DMS53 treated with DMSO at 0.1 percent for 48 hours (cell line): Measurements from ENCODE around the gene CCR5AS.
"Not testable (repeated sequence)": the region's sequence is repeated elsewhere in the genome, so short reads cannot be mapped to it uniquely, and the experiment has no call there.

ENCODE experiments used
- DNase-seq: peaks from one replicate; lab custom pipeline; 2025; ENCODE audit not compliant: unreplicated experiment; lab: John Stamatoyannopoulos, UW

Gene CCR5AS

GRCh38 chr3:46358466-46358865 is 48.4 kb downstream of the CCR5AS start:
- DNase-seq = no peak

GRCh38 chr3:46356909-46357308 is 50.0 kb downstream of the CCR5AS start:
- no peak for DNase-seq

- no peak for DNase-seq
Measured at GRCh38 chr3:46356276-46356675, 50.6 kb downstream of the CCR5AS start.

- no peak for DNase-seq
Measured at GRCh38 chr3:46354984-46355383, 51.9 kb downstream of the CCR5AS start.

GRCh38 chr3:46354478-46354877 is 52.4 kb downstream of the CCR5AS start:
- DNase-seq = no peak

DNA sequence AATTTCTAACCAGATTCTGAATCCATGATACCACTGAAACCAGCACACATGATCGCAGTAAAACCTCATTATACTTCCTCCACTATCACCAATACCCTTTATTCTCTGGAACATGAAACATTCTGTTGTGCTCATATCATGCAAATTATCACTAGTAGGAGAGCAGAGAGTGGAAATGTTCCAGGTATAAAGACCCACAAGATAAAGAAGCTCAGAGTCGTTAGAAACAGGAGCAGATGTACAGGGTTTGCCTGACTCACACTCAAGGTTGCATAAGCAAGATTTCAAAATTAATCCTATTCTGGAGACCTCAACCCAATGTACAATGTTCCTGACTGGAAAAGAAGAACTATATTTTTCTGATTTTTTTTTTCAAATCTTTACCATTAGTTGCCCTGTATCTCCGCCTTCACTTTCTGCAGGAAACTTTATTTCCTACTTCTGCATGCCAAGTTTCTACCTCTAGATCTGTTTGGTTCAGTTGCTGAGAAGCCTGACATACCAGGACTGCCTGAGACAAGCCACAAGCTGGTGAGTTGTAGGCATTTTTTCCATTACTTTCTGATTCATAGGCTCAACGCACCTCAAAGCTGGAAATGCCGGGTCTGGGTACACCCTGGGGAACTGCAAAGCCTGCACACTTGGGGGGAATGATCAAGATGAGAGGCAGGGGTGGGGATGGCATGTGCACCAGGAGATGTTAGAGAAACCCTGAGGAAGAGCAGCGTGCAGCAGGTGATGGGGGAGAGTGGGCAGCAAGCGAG is 53.0 kb downstream of the CCR5AS start, which contains the start of gene CCR2:
Gene CCR2 (plus strand): TSS at position 465 of the 764 bp plus-strand sequence. CDS start 3,417 bp downstream, outside the sequence.
- no peak for DNase-seq

GRCh38 chr3:46353090-46353489 is 53.8 kb downstream of the CCR5AS start:
- no peak for DNase-seq

- no peak for DNase-seq
Measured at GRCh38 chr3:46351646-46352045, 55.2 kb downstream of the CCR5AS start.

DNA sequence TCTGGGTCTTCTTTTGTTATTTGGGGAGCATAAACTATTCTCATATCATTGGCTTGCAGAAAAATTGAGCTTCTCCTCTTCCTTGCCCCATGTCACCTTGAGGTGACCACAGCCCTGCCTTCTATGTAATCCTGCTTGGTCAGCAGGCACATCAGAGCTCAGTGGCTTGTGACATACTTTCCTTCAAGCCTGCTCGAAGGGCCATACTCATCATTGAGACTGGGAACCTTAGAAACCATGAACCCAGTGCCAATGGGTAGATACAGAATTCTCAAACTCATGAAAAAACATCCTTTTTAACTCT is 56.7 kb downstream of the CCR5AS start:
- DNase-seq = no peak

GRCh38 chr3:46349484-46350261 is 57.2 kb downstream of the CCR5AS start:
- DNase-seq = no peak

GRCh38 chr3:46348823-46349482 is 57.9 kb downstream of the CCR5AS start:
- no peak for DNase-seq

- DNase-seq = no peak
Measured at GRCh38 chr3:46344476-46344875, 62.4 kb downstream of the CCR5AS start.

GRCh38 chr3:46338840-46339239 is 68.0 kb downstream of the CCR5AS start:
- no peak for DNase-seq

GRCh38 chr3:46337911-46338310 is 69.0 kb downstream of the CCR5AS start:
- DNase-seq = no peak

- no peak for DNase-seq
Measured at GRCh38 chr3:46335541-46335940, 71.3 kb downstream of the CCR5AS start.

DNA sequence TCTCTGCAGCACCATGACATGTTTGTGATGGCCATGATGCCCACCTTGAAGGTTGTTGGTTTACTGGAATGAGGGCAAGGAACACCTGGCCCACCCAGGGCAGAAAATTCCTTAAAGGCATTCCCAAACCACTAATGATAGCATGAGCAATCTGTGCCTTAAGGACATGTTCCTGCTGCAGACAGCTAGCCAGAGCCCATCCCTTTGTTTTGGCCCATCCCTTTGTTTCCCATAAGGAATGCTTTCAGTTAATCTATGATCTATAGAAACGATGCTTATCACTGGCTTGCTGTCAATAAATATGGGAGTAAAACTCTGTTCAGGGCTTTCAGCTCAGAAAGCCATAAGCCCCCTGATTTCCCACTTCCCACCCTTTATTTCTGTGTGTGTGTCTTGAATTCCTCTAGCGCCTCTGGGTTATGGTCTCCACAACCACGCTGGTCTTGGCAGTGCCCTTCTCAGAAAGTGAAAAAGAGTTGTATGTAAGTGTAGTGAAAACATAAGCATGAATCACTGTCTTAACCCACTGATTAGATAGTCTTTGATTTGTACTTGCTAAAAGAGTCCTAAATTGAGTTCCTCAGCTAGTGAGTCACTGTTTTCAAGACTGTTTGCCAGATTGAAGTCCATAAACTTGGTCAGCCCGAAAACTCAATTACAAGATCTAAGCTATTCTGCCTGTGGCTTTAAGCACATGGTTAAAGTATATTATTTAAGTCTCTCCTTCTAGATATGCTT is 72.0 kb downstream of the CCR5AS start:
- no peak for DNase-seq

DNA sequence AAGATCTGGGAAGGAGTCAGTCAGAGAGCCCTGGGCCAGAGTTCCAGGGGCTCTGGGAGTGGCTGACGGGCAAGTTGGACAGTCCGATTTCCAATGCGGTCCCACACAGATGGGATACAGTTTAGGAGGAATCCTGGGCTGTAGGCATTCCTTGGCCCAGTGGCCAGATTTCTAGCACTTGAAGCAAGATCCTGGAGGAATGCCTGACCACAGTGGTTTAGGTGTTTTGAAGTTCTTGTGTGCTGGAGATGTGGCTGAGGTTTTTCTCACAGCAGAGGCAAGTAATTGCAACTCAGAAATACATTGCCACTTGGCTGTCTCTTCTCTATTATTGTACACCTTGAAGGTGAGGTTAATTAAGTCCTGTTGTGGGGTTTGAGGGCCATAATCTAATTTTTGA is 76.2 kb downstream of the CCR5AS start:
- DNase-seq = not testable (repeated sequence)

GRCh38 chr3:46325645-46326300 is 81.1 kb downstream of the CCR5AS start:
- DNase-seq = no peak

DNA sequence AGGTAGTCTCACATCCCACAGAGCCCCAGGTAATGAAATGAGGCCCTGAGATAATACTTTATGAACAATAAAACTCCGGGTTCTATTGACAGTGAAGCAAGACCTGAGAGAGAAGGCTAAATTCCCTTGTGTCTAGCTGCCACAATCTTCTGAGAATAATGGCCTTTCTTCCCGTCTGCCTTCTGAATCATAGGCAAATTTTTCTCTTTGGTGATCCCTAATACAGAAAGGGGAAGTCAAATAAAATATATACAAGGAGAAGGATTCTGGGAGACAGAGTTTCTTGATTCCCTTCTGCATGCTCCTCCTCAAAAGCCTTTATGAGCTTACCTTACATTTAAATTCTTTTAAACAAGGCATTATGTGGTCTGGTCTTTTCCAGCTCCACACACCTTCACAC is 82.8 kb downstream of the CCR5AS start:
- no peak for DNase-seq

DNA sequence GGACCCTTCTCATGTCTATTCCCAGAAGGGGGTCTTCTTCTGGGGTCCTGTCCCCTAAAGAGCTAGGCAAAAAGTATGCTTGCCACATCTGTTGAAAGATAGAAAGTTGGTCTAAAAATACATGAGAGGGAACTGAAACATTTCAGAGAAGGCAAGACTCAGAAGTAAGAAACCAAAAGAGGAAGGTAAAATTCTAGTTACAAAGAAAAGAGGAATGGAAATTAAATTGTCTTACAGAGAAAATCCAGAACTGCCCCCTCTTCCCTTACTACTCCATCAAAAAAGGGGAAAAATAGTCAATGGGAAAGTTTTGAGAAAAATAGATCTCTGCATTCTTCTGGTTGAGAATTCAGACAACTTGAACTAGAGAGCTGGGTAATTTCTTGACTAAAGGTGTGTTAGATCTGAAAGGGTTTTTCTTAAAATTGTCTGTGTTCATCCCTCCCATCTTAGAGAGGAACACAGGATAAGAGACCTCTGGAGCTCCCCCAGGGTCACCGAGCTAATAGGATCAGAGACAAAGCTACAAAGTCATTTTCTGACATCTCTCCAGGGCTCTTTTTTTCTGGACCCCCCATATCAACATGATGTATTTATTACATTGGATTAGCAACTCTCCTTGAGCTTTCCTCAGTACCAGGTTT is 85.3 kb downstream of the CCR5AS start:
- DNase-seq = no peak
